OCI-LY7 (cell line): Measurements from ENCODE around the gene ACTL7A.
"Not testable (repeated sequence)": the region's sequence is repeated elsewhere in the genome, so short reads cannot be mapped to it uniquely, and the experiment has no call there.

Source experiments
- EZH2phosphoT487 ChIP-seq: fragments of 200-600 bp; sonication (generic); IDR thresholded peaks from 2 replicates; pipeline ENCODE4 v1.6.1; 2018; ENCODE audit warnings: low read depth, borderline replicate concordance, mild to moderate bottlenecking, mixed run types, antibody characterized with exemption, low read length, moderate library complexity, mixed read lengths
- TF ChIP-seq, protein P1 (sequence below): fragments of 200-600 bp; sonication (generic); conservative IDR thresholded peaks from 2 replicates; pipeline ENCODE4 v1.5.1; 2014; ENCODE audit warnings: mild to moderate bottlenecking, antibody characterized with exemption, low read length, moderate library complexity, mixed read lengths

DNA sequence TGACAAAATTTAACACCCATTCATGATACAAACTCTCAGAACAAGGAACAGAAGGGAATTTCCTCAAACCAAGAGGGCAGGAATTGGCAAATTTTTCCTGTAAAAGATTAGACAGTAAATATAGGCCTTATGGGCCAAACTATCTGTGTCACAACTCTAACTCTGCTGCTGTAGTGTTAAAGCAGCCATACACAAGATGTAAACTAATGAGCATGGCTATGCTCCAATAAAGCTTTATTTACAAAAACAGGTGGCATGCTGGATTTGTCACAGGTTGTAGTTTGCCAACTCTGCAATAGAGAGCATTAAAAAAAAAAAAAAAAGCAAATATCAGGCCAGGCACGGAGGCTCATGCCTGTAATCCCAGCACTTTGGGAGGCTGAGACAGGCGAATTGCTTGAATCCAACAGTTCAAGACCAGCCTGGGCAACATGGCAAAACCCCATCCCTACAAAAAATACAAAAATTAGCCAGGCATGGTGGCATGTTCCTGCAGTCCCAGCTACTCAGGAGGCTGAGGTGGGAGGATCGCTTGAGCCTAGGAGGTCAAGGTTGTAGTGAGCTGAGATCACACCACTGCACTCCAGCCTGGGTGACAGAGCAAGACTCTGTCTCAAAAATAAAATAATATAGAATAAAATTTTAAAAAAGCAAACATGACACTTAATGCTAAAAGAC lies 24.7 kb downstream of the ACTL7A start:
- TF ChIP-seq, protein P1, sequence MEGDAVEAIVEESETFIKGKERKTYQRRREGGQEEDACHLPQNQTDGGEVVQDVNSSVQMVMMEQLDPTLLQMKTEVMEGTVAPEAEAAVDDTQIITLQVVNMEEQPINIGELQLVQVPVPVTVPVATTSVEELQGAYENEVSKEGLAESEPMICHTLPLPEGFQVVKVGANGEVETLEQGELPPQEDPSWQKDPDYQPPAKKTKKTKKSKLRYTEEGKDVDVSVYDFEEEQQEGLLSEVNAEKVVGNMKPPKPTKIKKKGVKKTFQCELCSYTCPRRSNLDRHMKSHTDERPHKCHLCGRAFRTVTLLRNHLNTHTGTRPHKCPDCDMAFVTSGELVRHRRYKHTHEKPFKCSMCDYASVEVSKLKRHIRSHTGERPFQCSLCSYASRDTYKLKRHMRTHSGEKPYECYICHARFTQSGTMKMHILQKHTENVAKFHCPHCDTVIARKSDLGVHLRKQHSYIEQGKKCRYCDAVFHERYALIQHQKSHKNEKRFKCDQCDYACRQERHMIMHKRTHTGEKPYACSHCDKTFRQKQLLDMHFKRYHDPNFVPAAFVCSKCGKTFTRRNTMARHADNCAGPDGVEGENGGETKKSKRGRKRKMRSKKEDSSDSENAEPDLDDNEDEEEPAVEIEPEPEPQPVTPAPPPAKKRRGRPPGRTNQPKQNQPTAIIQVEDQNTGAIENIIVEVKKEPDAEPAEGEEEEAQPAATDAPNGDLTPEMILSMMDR, result not testable (repeated sequence)
- not testable (repeated sequence) for TF ChIP-seq EZH2phosphoT487
